Stimulated activated CD4-positive, alpha-beta T cell treated with anti-CD3 and anti-CD28 coated beads, Interleukin-15, amount 100 ng/mL, for 24 hours (primary cell): ENCODE results near the gene PPP2R1B.
"Not testable (repeated sequence)": the region's sequence is repeated elsewhere in the genome, so short reads cannot be mapped to it uniquely, and the experiment has no call there.

Experiments
- DNase-seq: peaks from one replicate; pipeline ENCODE4 v3.0.0-alpha.2; 2020

PPP2R1B gene

DNA sequence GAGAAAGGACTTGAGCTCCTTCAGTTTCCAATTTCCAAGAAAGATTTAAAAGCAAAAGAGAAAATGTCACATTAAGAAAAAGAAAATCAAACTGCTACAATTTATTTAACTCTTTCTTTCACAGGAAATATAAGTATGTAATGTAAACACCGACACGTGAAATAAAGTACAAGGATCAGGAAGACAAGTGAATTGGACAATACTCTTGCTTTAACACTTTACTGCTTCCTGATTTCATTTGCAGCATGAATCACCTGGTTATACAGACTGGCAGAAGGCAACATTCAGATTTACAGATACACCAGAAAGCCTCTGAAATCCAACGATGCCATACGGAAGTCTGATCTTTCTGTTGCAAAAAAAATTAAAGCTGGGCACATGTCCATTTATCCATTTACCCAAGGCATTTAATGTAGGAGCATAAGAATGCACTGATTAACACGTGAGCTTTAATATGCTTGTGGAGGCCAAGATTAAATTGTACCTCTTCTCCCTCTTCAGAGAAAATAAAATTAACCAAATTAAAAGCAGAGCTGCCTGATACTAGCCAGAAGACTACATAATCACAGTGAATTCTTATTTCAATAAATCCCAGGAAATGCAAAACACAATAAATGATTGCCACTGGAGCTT lies 16.0 kb upstream of the PPP2R1B start:
- DNase-seq = no peak

- DNase-seq = no peak
Observed at GRCh38 chr11:111779118-111779517, 12.9 kb upstream of the PPP2R1B start.

- DNase-seq = no peak
Observed at GRCh38 chr11:111778047-111778558, 11.9 kb upstream of the PPP2R1B start.

DNA sequence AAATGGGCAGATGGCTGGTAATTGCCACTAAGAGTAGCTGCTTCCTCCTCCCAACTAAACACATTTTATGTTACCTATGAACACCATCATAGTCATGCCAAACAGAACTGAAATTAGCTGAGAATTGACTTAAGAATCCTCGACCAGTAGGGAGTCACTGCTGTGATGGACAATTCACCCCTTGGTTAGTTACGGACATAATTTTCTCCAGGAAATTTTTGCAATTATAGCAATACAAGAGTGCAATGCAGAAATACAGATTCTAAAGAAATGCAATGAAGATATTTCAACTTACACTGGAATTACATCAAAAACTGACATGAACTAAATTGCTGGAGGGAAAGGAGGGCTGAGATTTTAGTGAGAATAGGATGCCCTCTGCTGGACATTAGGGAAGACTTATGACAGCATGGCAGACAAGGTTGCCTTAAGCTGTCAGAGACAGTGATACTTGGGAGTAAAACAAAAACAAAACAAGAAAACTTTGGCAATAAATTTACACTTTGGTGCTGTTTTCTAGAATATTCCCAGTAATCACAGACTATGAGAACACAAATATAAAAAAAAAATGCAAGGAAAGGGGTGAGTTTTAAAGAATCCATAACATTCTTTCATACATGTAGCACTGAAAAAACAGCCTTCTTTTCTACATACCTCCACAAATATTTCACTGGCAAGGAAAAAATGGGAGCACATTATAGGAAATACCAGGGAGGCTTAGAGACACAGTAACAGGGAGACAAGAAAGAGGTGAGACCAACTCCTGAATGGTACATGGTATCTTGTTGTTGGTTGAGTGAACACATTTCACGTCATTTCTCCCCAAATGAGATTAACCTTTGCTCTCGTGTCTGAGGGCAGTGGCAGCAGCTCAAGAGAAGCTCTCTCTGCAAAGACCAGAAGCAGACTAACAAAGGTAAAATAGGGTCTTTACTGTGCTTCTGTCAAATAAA lies 11.2 kb upstream of the PPP2R1B start:
- no peak for DNase-seq

DNA sequence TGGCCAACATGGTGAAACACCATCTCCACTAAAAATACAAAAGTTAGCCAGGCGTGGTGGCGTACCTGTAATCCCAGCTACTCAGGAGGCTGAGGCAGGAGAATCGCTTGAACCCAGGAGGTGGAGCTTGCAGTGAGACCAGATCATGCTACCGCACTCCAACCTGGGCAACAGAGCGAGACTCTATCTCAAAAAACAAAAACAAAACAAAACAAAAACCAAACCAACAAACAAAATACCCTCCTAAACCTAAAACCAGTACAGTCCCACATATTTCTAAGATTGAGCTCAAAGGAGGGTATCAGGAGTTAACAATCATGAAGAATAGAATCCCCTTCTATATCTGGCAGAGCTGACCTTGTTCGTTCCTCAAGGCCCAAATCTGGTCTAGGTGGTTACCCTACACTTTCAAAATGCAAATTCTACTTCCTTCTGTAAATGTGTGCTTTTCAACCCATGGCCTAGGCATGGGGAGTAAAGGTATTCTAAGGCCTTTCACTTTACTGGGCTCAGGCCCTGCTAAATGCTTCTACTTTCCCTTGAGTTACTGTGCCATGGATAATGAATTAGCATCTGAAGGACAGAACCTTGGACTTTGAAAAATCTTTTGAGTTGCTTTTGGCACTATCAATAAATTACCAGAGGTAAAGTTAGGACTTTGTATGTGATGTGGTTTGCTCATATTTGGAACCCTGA lies 10.4 kb upstream of the PPP2R1B start:
- no peak for DNase-seq

- no peak for DNase-seq
Observed at GRCh38 chr11:111774955-111775710, 8.9 kb upstream of the PPP2R1B start.

DNA sequence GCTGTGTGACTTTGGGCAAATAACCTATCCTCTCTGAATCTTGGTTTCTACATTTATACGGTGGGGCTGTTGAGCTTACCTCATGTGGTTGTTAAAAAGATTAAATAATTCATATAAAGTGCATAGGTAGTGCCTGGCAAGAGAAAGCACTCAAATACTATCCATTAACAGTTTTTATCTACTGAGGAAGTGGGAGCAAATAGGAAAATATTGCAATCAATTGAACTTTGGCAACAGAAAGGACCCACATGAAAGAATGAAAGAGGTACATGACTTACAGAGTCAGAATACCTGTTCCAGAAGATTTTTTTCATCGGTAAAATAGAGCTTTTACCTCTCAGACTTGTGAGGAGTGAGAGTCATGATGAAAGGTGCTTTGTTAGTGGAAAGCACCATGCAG lies 6.3 kb upstream of the PPP2R1B start:
- no peak for DNase-seq

DNA sequence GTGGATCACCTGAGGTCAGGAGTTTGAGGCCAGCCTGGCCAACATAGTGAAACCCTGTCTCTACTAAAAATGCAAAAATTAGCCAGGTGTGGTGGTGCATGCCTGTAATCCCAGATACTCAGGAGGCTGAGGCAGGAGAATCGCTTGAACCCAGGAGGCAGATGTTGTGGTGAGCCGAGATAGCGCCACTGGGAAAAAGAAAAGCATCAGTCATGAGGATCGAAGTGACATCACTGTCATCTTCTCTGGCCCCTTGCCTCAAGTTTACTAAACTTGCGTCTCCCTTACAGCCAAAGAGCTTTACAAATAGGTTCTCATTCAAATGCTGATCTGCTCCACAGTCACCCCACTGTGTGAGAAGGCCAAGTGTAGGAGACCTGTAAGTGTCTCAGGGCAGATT lies 5.0 kb upstream of the PPP2R1B start:
- DNase-seq = not testable (repeated sequence)

DNA sequence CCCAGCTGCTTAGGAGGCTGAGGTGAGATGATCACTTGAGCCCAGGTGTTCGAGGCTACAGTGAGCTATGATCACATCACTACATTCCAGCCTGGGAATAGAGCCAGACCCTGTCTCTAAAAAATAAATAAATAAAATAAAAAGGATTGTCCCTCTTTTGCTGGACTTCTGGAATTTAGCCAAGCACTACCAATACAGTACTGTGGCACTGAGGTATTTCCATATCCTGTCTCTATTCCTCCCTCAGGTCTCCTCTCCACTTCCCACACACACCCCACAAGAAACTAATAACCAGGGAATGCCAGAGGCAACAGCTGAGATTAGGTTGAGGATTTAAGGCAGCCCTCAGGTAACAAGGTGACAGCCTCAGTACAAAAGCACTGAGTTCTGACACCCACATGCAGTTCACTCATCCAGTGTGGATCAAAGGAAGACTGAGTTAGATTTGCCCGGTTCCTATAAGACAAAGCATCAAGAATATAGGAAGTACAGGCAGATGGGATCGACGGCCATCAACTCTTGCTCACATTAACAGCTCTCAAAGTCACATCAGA lies 4.5 kb upstream of the PPP2R1B start:
- DNase-seq = no peak

DNA sequence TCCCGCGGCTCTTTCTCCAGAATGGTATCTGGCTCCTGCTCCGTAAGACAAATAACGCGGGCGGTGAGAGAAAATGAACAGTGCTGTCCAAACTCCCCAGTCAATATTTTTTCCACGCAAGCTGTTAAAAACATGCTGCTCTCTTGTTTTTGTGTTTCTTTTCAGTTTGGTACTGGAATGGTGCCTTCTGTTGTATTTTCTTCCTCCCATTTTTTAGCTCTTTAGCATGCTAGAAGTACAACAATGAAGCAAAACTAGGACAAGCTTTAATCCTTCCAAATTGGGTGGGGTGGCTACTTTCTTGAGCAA lies 599 bp upstream of the PPP2R1B start:
- no peak for DNase-seq

DNA sequence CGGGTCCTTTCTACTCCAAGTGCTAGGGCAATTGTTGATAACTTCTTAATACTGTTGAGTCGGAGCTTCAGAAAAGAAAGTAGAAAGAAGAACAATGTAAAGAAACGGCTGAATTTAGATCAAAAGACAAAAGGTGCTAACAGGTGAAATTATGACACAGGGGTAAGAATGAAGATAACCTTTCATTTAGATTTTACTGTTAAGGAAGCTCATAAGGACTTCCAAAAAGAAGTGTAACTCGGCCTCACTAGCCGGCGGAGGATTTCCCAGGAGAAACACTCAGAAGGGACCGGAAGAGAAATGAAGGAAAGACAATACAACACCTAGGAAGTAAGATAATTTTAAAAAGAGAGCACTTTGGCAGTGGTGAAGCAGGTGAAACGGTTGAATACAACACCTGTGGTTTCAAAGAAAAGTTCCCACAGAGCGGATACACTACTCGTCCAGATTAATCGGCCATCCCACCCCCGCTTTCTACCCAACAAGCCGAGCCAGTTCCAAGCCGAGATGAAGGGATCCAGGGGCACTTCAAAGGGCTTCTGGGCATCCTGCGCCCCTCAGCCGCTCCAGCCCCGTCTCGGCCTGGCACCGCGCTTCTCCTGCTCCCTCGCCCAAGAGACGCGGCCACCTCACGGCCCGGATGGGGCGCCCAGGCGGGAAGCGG lies 737 bp downstream of the PPP2R1B start:
- no peak for DNase-seq

GRCh38 chr11:111764621-111765020 lies 1.6 kb downstream of the PPP2R1B start:
- DNase-seq = no peak

DNA sequence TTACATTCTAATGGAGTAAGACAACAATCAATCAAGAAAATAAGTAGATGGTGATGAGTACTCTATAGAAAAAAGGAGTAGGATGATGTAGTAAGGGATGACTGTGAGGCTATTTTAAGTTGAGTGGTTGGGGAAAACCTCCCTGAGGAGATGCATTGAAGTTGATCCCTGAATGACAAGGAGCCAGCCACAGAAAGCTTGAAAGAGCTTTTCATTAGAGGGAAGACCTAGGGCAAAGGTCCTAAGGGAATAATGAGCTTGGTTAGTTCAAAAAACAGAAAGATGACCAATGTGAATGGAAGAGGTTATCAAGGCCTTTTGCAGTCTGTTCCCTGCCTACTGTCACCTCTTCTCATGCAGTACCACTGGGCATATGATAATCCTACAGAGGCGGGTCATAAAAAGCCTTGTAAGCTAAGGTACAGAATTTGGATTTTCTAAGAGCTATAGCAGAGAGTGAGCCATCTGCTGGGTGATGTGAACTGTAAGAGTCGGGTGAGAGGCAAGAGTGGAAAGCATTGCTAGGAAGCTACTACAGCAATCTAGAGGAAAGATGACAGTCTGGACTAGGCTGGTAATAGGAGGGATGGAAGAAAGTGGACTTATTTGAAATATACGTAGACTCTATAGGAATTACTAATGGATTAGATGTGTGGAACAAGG lies 3.1 kb downstream of the PPP2R1B start:
- no peak for DNase-seq

DNA sequence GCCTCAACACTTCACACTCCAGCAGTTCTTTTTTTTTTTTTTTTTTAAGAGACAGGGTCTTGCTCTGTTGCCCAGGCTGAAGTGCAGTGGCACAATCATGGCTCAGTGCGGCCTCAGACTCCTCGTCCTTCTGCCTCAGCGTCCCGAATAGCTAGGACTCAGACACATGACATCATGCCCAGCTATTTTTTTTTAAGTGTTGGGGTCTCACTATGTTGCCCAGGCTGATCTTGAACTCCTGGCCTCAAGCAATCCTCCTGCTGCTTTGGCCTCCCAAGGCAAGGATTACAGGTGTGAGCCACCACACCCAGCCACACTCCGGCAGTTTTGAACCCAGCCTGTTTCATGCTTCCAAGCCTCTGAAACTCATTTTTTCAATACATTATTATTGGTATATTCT lies 3.7 kb downstream of the PPP2R1B start:
- no peak for DNase-seq

GRCh38 chr11:111761036-111761435 lies 5.2 kb downstream of the PPP2R1B start:
- DNase-seq = no peak

GRCh38 chr11:111759778-111760407 lies 6.3 kb downstream of the PPP2R1B start:
- no peak for DNase-seq

GRCh38 chr11:111759376-111759775 lies 6.8 kb downstream of the PPP2R1B start:
- no peak for DNase-seq

DNA sequence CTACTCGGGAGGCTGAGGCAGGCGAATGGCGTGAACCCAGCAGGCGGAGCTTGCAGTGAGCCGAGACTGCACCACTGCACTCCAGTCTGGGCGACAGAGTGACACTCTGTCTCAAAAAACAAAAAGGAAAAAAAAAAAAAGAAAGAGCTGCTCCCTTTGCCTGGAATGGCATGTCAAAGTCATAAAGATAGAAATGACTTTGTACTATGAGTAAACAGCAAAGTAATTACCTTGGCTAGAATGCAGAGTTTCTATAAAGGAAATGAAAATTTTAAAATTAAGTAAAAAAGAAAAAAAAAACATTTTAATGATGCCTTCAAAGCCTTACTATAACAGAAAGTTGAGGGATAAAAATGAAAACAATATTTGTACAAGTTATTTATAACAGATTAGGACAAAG lies 10.1 kb downstream of the PPP2R1B start:
- no peak for DNase-seq

GRCh38 chr11:111749646-111750045 lies 16.5 kb downstream of the PPP2R1B start:
- DNase-seq = no peak

DNA sequence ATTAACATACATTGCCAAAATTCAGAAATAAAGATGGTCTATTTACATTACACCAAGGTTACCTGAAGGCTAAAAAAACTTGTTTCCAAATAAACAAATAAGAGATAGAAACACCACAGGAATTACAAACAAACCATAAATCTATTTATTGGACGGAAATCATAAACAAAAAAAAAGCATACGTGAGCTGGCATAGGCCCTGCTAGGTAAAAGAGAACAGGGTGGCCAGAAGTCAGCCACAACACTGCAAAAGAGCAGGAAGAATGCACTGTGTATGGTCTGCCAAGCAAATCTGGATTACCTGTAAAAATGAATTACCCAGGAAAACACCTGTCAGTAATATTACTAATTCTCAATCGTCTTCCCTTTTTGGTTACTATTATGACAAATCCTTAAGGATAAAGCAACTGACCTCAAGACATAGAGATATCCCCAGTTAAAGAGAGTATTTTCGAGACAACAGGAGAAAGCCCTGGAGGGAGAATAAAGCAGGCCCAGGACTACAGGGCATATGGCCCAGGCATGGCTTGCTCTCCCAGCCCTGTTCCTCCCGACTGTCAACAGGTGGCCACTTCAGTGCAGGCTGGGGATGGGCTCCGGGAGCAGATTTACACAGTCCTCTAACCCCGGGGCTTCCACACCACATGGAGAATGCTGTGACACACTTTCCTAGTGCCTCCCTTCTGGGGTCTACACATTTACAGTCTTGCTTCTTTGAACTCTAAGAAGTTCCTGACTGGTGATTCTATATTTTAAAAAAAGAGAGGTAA lies 18.0 kb downstream of the PPP2R1B start:
- DNase-seq = no peak
